ENCODE results near the gene CLCNKB.
"Not testable (repeated sequence)": the region's sequence is repeated elsewhere in the genome, so short reads cannot be mapped to it uniquely, and the experiment has no call there.

The CLCNKB gene

GRCh38 chr1:16018308-16018707, 25.3 kb upstream of the CLCNKB start:
- POLR2A ChIA-PET: no interaction called here
- no peak for DNase-seq (ENCODE audit: extremely low spot score)
- CTCF ChIA-PET: interaction anchor here (0.8 to 1.9 kb wide), 2 partner anchors 8 to 19 kb away, joined by 3 to 9 read pairs; no protein-coding TSS in a partner anchor
- TF ChIP-seq CTCF (IDR thresholded peaks at IDR 0.05; ENCODE audit: control extremely low read depth, extremely low read depth, low read depth, missing control alignments): no peak

GRCh38 chr1:16018749-16019643, 24.6 kb upstream of the CLCNKB start:
- no peak for TF ChIP-seq CTCF (IDR thresholded peaks at IDR 0.05; ENCODE audit: control extremely low read depth, extremely low read depth, low read depth, missing control alignments)
- CTCF ChIA-PET: interaction anchor here (0.8 to 1.9 kb wide), 3 partner anchors 9 to 225 kb away, joined by 3 to 9 read pairs (median 4); no protein-coding TSS in a partner anchor
- DNase-seq (ENCODE audit: extremely low spot score): no peak

GRCh38 chr1:16019644-16020277, 23.8 kb upstream of the CLCNKB start:
- ChIA-PET POLR2A (no interaction called here), CTCF (interaction anchor here (0.9 to 1.3 kb wide), 4 partner anchors 8 to 225 kb away, joined by 3 to 5 read pairs (median 4); no protein-coding TSS in a partner anchor)
- no peak for DNase-seq (ENCODE audit: extremely low spot score)
- TF ChIP-seq CTCF (IDR thresholded peaks at IDR 0.05; ENCODE audit: control extremely low read depth, extremely low read depth, low read depth, missing control alignments): no peak

More at GRCh38 chr1:16018749-16019643, 24.6 kb upstream of the CLCNKB start:
- POLR2A ChIA-PET: no interaction called here

- TF ChIP-seq CTCF (IDR thresholded peaks at IDR 0.05; ENCODE audit: control extremely low read depth, extremely low read depth, low read depth, missing control alignments): no peak
- CTCF ChIA-PET: interaction anchor here (0.9 to 1.3 kb wide), 3 partner anchors 9 to 205 kb away, joined by 3 to 5 read pairs (median 4); no protein-coding TSS in a partner anchor
- POLR2A ChIA-PET: no interaction called here
- no peak for DNase-seq (ENCODE audit: extremely low spot score)
These were observed 23.3 kb upstream of the CLCNKB start for GRCh38 chr1:16020325-16020724.

GRCh38 chr1:16020878-16021277, 22.7 kb upstream of the CLCNKB start:
- CTCF ChIA-PET: interaction anchor here (1.0 to 1.3 kb wide), 2 partner anchors 9 to 13 kb away, joined by 4 to 5 read pairs; no protein-coding TSS in a partner anchor
- DNase-seq (ENCODE audit: extremely low spot score); POLR2A ChIA-PET: not testable (repeated sequence)

- no peak for DNase-seq (ENCODE audit: extremely low spot score)
- TF ChIP-seq CTCF (IDR thresholded peaks at IDR 0.05; ENCODE audit: control extremely low read depth, extremely low read depth, low read depth, missing control alignments): no peak
- ChIA-PET POLR2A (no interaction called here), CTCF (interaction anchor here (1.6 kb wide), 1 partner anchor 14 kb away, joined by 6 read pairs; no protein-coding TSS in a partner anchor)
These were observed 21.9 kb upstream of the CLCNKB start, which contains the start of gene CLCNKA for GRCh38 chr1:16021681-16022080. TSS of gene CLCNKA (plus strand) at chr1:16022036. CDS start at chr1:16022620, 584 bp downstream.
